ENCODE measurements around the gene PAK5.

DNA sequence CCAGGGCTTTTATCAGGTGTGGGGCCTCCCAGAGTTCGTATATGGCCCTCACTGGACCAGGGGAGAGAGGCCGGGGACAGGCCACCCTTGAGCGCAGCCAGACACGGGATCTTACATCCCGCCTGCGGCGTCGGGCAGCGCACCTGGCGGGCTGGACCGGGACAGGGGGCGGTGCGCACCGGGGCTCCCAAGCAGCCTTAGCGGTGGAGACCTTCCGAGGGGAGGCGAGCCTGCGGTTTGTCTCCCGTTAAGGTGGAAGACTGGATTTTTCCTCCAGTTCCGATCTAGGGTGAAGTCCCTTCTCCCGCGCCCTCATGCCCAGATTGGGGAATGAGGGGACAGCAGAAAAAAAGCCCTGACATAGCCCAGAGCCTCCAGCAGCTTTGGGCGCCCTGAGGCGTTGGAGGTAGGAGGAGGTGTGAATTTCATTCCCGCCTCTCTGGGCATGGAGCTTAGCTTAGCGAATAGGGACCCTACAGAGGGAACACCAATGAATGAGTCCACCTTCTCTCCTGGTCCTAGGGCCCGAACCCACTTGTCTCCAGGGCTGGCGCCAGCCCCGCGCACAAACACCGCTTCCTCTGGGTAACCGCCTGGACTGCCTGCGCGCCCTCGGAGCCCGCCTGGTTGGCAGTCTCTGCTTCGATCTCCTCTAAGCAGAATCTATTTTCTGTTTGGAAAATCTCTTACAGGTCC, 331.2 kb downstream of the PAK5 start:
- TF ChIP-seq POLR2A (IDR thresholded peaks at IDR 0.05; ENCODE audit: low read depth, low read length) (no peak), POLR2AphosphoS5 (IDR thresholded peaks at IDR 0.05; ENCODE audit: low read depth, low read length) (no peak), TAF1 (IDR thresholded peaks at IDR 0.05; ENCODE audit: borderline replicate concordance, low read depth, low read length) (no peak)
